GM21576 (cell line): Measurements from ENCODE around the gene TMEM185B.
A peak's percentile ranks its signal among the peaks of the same experiment; 100 is the strongest.

Experiments used
- ATAC-seq: cut with Tn5 transposase; IDR thresholded peaks from one replicate; pipeline ENCODE4 v1.9.1; 2021; ENCODE audit warnings: mild to moderate bottlenecking, moderate library complexity; ENCODE audit not compliant: unreplicated experiment

Gene TMEM185B

DNA sequence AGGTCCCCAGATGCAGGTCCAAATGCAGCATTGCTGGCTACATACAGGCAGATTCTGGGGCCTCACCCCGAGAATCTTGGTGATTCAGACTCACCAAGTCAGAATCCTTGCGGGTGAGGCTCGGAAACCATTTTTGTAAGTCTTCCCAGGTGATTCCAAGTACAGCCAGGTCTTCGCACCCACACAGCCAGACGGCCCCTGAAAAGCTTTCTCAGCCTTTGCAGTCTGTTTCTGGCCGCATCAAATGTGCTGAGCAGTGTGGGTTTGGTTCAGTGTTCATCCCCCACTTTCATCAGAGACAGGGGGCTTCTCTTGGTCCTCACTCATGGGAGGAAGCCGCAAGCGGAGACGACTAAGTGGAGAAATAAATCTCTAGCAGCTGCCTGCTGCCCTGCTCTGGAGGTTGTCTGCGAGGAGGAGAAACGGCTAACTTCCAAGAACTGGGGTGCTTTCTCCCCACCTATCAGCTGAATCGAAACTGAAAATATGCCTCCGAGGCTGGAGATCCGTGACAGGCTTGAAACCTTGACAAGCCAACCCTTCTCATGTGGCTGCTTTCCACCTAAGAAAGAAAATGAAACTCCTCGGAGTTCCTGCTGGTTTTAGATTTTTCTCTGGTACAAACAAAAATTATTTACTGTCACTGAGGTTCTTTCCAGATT is 8.9 kb upstream of the TMEM185B start:
- ATAC-seq = peak; percentile 79

DNA sequence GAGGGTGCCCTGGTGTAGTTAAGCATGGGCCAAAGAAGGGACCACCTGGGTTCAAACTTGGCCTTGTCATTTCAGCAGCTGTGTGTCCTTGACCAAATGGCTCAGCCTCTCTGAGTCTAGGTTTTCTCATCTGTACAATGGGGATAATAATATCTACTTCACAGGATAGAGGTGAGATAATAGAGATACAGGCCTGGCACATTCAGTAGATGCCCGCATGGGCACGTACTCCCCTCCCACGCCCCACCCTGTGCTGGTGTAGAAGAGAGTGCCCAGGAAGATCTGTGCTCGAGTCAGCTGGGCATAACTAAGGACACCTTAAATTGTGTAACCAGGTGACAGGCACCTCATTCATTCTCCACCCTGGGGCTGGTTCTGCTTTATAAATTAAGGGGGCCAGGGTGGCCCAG is 8.4 kb upstream of the TMEM185B start:
- peak; percentile 14 for ATAC-seq

GRCh38 chr2:120230515-120231471 is 7.6 kb upstream of the TMEM185B start:
- ATAC-seq = no peak

DNA sequence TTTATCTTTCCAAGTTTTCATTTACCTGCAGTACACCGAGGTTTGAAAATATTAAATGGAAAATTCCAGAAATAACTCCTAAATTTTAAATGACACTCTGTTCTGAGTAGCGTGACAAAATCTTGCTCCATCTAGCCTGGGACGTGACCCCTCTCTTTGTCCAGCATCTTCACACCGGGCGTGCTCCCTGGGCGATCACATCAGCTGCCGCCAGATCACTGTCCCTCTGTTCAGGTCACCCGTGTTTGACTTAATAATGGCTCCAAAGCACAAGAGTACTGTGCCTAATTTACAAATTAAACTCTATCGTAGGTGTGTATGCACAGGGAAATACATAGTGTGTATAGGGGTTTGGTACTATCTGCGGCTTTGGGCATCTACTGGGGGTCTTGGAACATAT is 6.1 kb upstream of the TMEM185B start:
- ATAC-seq = no peak

- ATAC-seq = no peak
Observed at GRCh38 chr2:120228503-120228902, 5.3 kb upstream of the TMEM185B start.

DNA sequence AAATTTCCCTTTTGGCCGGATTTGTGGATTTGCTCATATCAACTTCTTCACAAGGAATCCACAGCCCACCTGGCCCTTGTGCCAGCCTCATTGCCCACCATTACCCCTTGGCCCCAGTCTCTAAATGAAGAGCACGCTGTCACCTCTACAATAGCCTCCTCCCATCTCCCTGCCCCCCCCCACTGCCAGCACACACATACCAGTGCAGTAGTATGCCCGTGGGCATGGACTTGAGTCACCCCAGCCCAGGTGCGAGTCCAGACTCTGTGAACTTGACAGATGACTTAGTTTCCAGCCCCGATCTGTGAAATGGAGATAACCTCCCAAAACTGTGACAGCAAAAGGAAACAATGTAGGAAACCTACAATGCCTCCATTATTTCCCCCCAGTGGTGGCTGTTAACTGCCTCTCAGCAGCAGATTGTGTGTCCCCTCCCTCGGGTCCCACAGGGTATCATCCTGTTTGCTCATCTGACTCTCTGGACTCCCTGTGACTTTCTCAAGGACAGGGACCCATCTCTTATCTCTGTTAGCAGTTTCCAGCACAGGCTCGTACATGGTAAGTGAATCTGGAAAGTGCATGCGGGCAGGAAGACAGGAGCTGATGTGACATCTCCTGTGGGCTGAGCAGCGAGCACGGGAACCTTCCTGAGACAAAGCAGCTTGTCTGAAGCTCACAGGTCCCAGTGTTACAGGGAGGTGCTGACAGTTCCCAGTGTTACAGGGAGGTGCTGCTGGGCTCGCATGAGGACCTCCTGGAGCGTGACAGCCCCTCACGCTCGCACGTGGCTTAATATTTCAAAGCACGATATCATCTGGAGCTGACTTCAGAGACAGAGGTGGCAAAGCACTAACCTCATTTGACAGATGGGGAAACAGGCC is 4.2 kb upstream of the TMEM185B start:
- no peak for ATAC-seq

GRCh38 chr2:120226316-120226715 is 3.1 kb upstream of the TMEM185B start:
- ATAC-seq = no peak

GRCh38 chr2:120225549-120226065 is 2.4 kb upstream of the TMEM185B start:
- no peak for ATAC-seq

GRCh38 chr2:120224735-120225548 is 1.7 kb upstream of the TMEM185B start:
- ATAC-seq = no peak

GRCh38 chr2:120224256-120224655 is 1.1 kb upstream of the TMEM185B start:
- ATAC-seq = no peak

GRCh38 chr2:120222186-120223033 is 790 bp downstream of the TMEM185B start:
- no peak for ATAC-seq

DNA sequence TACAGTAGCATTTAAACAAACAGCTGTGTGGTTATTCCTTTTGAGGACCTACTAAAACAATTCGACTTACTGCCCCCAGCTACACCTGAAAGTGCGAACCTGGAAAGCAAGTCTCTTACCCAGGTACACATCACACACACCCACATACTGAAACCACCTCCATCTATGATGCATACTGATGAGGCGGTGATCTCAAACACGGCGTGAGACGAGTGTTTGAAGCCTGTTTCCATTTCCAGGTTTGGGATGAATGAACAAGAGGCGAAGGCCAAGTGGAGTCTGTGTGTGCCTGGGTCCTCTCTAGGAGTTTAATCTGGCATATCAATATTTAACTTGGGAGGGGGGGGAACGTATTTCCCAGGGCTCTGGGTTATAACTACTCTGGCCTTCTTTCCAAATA is 1.6 kb downstream of the TMEM185B start:
- ATAC-seq = no peak

DNA sequence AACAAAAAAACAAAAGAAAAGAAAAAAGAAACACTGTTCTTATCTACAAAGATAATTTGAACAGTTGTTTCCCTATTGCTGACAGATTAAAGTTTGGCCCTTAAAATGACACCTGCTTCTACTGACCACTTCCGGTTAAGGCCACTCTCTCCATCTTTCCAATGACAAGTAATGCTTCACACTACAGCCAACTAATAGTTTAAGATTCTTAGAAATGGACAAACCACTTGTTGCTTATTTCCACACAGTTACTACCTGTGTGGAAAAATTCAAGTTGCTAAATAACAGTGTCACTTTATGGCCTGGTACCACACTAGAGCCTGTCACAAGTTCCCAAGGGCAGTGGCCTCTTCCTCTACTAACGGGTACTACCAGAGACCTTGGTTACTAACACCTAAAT is 2.4 kb downstream of the TMEM185B start:
- ATAC-seq = no peak

- no peak for ATAC-seq
Observed at GRCh38 chr2:120219766-120220165, 3.4 kb downstream of the TMEM185B start.

GRCh38 chr2:120219291-120219690 is 3.9 kb downstream of the TMEM185B start:
- ATAC-seq = no peak

- no peak for ATAC-seq
Observed at GRCh38 chr2:120218181-120218580, 5.0 kb downstream of the TMEM185B start.

DNA sequence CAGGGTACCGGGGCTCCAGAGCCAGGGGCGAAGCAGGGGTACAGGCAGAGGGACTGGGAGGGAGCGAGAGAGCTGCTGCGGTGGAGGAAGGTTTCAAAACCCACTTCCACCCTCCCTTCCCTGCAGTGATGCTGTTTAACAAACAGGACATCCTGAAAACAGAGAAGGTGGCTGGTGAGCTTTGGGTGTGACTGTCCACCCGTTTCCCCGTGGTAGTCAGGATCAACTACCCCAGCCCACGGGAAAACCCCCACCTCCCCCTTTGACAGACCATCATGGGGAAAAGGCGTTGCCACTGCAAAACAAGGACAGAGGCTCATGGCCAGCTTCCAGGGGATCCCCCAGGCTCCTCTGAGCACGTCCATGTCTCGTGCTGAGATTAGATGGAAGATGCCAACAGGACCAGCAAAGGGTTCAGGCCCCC is 12.9 kb downstream of the TMEM185B start:
- no peak for ATAC-seq

DNA sequence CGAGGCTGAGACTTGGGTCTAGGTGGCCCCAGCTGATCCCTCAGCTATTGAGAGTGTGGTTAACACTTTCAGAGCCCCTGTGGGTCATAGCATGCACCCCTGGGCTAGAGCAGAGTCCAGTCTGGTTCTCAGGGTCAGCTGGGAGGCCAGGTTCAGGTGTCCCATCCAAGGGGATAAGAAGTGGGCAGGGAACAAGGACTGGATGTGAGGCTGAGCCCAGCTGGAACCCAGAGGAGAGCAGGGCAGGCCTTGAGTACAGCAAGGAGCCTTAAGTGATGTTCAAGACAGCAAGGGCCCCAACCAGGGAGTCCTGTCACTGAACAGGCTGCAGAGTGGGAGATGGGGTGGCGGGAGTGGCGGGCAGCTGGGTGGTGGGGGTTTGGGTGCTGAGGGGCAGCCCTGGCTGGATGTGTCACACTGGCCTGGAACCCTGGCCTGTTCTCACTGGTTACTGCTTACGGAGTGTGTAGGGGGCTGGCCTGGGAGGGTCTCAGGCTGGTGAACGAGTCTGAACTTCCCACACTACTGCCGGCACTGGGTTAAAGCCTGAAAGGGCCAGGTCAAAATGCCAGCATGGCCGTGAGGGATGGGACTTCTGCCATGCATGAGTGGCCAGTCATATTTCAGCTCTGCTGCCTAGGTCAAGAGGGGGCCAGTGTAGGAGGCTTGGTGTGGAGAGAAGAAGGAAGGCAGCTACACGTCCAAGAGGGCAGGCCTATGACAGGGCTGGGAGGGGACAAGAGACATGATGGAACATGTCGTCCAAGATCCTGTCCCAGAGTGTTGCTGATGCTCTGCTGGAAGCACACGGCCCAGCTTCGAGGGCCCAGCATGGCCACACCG is 13.6 kb downstream of the TMEM185B start:
- no peak for ATAC-seq
